OCI-LY3 (cell line): ENCODE results near the gene DYRK1A.

ENCODE experiments used
- H2AFZ ChIP-seq: fragments of 200-600, 300-600 bp; shearing (Covaris generic); 2 replicates; pipeline ENCODE4 v1.6.0; 2014; ENCODE audit warnings: antibody characterized with exemption, low read depth, low read length
- H3K27ac ChIP-seq: fragments of 200-600, 300-600 bp; sonication (generic); 2 replicates; pipeline ENCODE4 v1.5.1; 2014; ENCODE audit warnings: mild to moderate bottlenecking, low read length, moderate library complexity, mixed read lengths
- H3K27me3 ChIP-seq: fragments of 200-600, 300-600 bp; sonication (generic); 2 replicates; pipeline ENCODE4 v1.6.1; 2014; ENCODE audit warnings: low read depth, low read length, mixed read lengths
- H3K36me3 ChIP-seq: fragments of 200-600, 300-600 bp; sonication (generic); replicated peaks from 2 replicates; pipeline ENCODE3; 2014; ENCODE audit warnings: low read depth, low read length, mixed read lengths
- H3K4me1 ChIP-seq: fragments of 300-600, 200-600 bp; sonication (generic); 2 replicates; pipeline ENCODE4 v1.6.1; 2014; ENCODE audit warnings: low read length, mixed read lengths
- H3K4me2 ChIP-seq: fragments of 200-600, 300-600 bp; sonication (generic); 2 replicates; pipeline ENCODE4 v1.6.1; 2014; ENCODE audit warnings: low read length, mixed read lengths
- H3K4me3 ChIP-seq: fragments of 300-600, 200-600 bp; sonication (generic); 2 replicates; pipeline ENCODE4 v1.5.1; 2014; ENCODE audit warnings: antibody characterized with exemption, mild to moderate bottlenecking, low read length, moderate library complexity
- H3K79me2 ChIP-seq: fragments of 300-600, 200-600 bp; shearing (Covaris generic); 2 replicates; pipeline ENCODE4 v1.6.1; 2014; ENCODE audit warnings: mild to moderate bottlenecking, low read length, mixed read lengths
- H3K9ac ChIP-seq: fragments of 300-600, 200-600 bp; shearing (Covaris generic); 2 replicates; pipeline ENCODE4 v1.6.0; 2014; ENCODE audit warnings: mild to moderate bottlenecking, low read length, moderate library complexity
- H3K9me3 ChIP-seq: fragments of 200-600, 300-600 bp; shearing (Covaris generic); 2 replicates; pipeline ENCODE4 v1.6.1; 2014; ENCODE audit warnings: low read length, mixed read lengths; ENCODE audit not compliant: insufficient read depth
- H4K20me1 ChIP-seq: fragments of 200-600, 300-600 bp; sonication (generic); 2 replicates; pipeline ENCODE4 v1.6.1; 2016; ENCODE audit warnings: low read length, mixed read lengths; ENCODE audit not compliant: insufficient read depth
- EZH2phosphoT487 ChIP-seq: fragments of 200-600 bp; shearing (Covaris generic); IDR thresholded peaks from 2 replicates; pipeline ENCODE4 v1.6.1; 2018; ENCODE audit warnings: antibody characterized with exemption, mixed run types, low read depth
- TF ChIP-seq, protein P1 (sequence below): fragments of 200-600, 300-600 bp; sonication (generic); IDR thresholded peaks from 2 replicates; pipeline ENCODE4 v1.5.1; 2014; ENCODE audit warnings: antibody characterized with exemption, low read length, low read depth

Gene DYRK1A

DNA sequence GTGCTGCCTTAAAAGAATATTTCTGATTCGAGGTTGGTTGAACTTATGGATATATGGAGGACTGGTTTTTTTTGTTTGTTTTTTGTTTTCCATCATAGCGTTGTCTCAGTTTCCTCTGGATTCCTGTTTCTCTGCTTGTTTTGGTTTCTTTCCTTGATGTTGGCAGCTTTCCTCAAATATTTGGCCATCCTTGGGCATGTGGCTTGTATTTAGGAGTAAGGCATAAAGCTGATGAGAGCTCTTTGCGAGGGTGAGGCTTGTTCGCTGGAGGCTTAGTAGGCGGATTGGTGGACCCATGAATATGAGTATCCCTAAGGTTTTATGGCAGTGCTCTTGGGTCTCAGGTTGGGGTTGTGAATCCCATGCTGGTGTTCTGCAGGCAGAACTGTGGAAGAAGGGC lies 22.9 kb downstream of the DYRK1A start:
- TF ChIP-seq, protein P1, sequence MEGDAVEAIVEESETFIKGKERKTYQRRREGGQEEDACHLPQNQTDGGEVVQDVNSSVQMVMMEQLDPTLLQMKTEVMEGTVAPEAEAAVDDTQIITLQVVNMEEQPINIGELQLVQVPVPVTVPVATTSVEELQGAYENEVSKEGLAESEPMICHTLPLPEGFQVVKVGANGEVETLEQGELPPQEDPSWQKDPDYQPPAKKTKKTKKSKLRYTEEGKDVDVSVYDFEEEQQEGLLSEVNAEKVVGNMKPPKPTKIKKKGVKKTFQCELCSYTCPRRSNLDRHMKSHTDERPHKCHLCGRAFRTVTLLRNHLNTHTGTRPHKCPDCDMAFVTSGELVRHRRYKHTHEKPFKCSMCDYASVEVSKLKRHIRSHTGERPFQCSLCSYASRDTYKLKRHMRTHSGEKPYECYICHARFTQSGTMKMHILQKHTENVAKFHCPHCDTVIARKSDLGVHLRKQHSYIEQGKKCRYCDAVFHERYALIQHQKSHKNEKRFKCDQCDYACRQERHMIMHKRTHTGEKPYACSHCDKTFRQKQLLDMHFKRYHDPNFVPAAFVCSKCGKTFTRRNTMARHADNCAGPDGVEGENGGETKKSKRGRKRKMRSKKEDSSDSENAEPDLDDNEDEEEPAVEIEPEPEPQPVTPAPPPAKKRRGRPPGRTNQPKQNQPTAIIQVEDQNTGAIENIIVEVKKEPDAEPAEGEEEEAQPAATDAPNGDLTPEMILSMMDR: no peak
- TF ChIP-seq EZH2phosphoT487: no peak
- Histone ChIP-seq H3K4me2 (no peak overlapping the region), H4K20me1 (peaks cover 92% of the 10 kb centered on the region)

DNA sequence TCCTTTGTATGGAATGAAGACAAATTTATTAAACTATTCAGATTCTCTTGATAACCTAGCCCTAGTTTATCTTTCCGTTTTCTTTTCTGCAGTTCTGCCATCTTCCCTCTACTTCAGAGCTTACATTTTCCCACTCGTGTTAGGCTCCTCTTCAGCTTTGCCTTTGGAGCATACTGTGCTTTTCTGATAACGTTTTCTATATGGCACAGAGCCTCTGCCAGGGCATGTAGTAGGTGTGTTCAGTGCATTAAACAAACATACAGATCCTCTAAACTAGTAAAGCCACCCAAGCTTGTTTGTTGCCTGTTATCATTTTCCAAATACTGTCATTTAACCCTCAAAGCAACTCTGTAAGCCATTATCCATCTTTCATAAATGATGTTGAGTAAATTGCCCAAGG lies 25.1 kb downstream of the DYRK1A start:
- Histone ChIP-seq H3K9me3 (no peaks in the 10 kb centered on the region), H3K27ac (no peak overlapping the region), H3K4me2 (no peak overlapping the region), H3K4me3 (no peak overlapping the region), H4K20me1 (peaks cover 92% of the 10 kb centered on the region), H3K36me3 (no peaks in the 10 kb centered on the region), H3K4me1 (no peaks in the 10 kb centered on the region), H3K79me2 (peaks cover 100% of the 10 kb centered on the region), H3K9ac (no peak overlapping the region), H3K27me3 (no peaks in the 10 kb centered on the region), H2AFZ (no peak overlapping the region)
- no peak for TF ChIP-seq EZH2phosphoT487
- TF ChIP-seq, protein P1: no peak

More for the DNA sequence above, 22.9 kb downstream of the DYRK1A start:
- Histone ChIP-seq H3K27ac (no peak overlapping the region), H3K9ac (no peak overlapping the region), H3K27me3 (no peaks in the 10 kb centered on the region), H3K36me3 (no peaks in the 10 kb centered on the region), H3K9me3 (no peaks in the 10 kb centered on the region), H3K4me3 (no peak overlapping the region), H3K79me2 (peaks cover 99% of the 10 kb centered on the region), H3K4me1 (peaks cover 3% of the 10 kb centered on the region; the same call in 1 of the 2 replicates), H2AFZ (no peak overlapping the region)

DNA sequence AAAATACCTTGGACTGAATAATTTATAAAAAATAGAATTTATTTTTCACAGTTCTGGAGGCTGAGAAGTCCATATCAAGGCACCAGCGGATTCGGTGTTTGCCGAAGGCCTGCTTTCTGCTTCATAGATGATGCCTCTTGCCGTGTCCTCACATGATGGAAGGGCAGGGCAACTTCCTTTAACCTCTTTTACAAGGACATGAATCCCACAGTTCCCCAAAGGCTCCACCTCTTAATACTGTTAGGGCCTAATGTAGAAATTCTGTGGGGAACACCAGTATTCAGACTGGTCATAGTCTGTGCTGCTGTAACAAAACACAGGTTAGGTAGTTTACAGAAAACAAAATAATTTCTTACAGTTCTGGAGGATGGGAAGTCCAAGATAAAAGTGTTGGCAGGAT lies 25.9 kb downstream of the DYRK1A start:
- Histone ChIP-seq H3K9me3 (no peaks in the 10 kb centered on the region), H3K27ac (no peak overlapping the region), H3K79me2 (peaks cover 100% of the 10 kb centered on the region), H3K36me3 (no peaks in the 10 kb centered on the region), H3K9ac (no peak overlapping the region), H3K4me1 (no peaks in the 10 kb centered on the region), H3K4me2 (no peak overlapping the region), H2AFZ (no peak overlapping the region), H3K27me3 (no peaks in the 10 kb centered on the region), H3K4me3 (no peak overlapping the region), H4K20me1 (peaks cover 92% of the 10 kb centered on the region)
- TF ChIP-seq, protein P1: no peak
- TF ChIP-seq EZH2phosphoT487: no peak

DNA sequence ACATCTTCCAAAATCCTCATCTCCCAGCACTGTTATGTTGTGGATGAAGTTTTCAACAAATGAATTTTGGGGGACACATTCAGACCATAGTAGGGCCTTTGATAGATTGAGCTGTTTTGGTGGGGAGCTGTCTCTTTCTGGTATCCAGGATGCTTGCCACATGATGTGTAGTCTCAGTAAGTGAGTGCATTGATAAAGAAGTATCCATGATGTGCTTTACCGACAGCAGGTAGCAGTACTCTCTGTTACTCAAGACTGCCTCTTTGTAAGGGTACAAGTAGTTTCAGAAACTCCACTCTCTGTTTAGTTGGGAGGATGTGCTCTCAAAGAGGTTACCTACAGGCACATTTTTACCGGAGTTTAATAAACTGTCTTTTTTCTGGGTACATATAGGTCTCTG lies 26.5 kb downstream of the DYRK1A start:
- Histone ChIP-seq H3K27ac (no peak overlapping the region), H3K36me3 (no peaks in the 10 kb centered on the region), H3K4me2 (no peak overlapping the region), H3K9me3 (no peaks in the 10 kb centered on the region), H3K9ac (no peak overlapping the region), H3K4me3 (no peak overlapping the region), H3K4me1 (no peaks in the 10 kb centered on the region), H2AFZ (no peak overlapping the region), H3K79me2 (peaks cover 100% of the 10 kb centered on the region), H3K27me3 (no peaks in the 10 kb centered on the region), H4K20me1 (peaks cover 90% of the 10 kb centered on the region)
- no peak for TF ChIP-seq EZH2phosphoT487
- TF ChIP-seq, protein P1: no peak
